ENCODE measurements around the gene ACTR10.
A peak's percentile ranks its signal among the peaks of the same experiment; 100 is the strongest.

ACTR10 gene

DNA sequence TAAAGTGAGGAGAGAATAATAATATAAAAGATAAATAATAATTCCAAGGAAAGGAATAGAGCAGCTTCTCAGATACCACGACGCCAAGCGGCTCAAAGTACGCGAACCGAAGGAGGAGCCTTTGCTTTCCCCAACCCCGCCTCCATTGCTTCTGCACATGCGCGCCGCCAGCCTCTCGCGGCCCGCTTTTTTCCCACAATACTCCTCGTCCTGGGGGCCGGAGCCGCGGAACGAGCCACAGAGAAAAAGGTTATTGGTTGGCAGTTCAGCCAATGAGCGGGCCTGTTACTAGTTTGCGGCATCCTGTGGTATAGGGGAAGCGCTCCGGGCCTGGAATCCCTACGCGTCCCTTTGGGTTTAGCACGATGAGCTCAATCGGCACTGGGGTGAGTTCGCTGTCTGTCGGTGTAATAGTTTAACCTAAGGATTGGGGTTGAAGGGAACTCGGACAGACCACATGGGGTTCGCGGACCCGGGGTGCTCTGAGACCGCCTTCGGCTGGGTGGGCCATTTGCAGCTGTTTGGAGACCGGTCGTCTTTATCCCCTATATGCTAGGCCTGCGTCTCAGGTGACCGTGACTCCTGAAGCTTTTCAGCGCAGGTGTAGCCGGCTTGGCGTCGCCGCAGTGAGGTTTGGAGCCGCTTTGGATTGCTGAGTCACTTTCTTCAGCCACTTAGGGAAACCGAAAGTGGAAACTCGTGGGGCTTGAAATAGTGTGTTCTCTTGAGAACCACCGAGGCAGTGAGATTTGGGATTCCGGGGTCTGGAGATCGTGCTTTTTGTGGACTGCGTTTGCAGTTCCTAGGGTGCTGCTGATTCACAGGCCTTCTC is 44.8 kb downstream of the ACTR10 start, which contains the start of gene PSMA3:
Gene PSMA3 (plus strand): TSS at position 288 of the 832 bp plus-strand sequence. CDS start 78 bp downstream, at position 366.
- peak within 1 kb of the TSS; percentile 89 for H3K4me3 ChIP-seq (ENCODE audit: insufficient read depth, low read length, poor library complexity, severe bottlenecking)
- no peaks in the 10 kb centered on the region for H3K27me3 ChIP-seq (ENCODE audit: low read length)
- no peak for TF ChIP-seq CTCF (IDR thresholded peaks at IDR 0.05; ENCODE audit: insufficient read depth, low read length, poor library complexity, severe bottlenecking)
- TF ChIP-seq EZH2phosphoT487 (conservative IDR thresholded peaks at IDR 0.05; ENCODE audit: low read length): no peak
- H4K20me1 ChIP-seq (ENCODE audit: low read depth, low read length): peaks cover 5% of the 10 kb centered on the region; the same call in 1 of the 2 replicates
- H3F3A ChIP-seq (ENCODE audit: insufficient read depth): peaks cover 18% of the 10 kb centered on the region
- peak within 1 kb of the TSS; percentile 80 for H2AFZ ChIP-seq (ENCODE audit: low read depth, low read length, severe bottlenecking)
- no peaks in the 10 kb centered on the region for H3K9me3 ChIP-seq (ENCODE audit: insufficient read depth, low read length)
- peaks cover 49% of the 10 kb centered on the region for H3K79me2 ChIP-seq (ENCODE audit: insufficient read depth, low read length)
- H3K4me2 ChIP-seq (ENCODE audit: low read depth, low read length, poor library complexity, severe bottlenecking): peak within 1 kb of the TSS; percentile 97
- peak within 1 kb of the TSS; percentile 87 for H3K9ac ChIP-seq (ENCODE audit: low read length)
- 0 out of 2 replicates have a peak, but pooled peaks cover 2% of the 10 kb centered on the region for H3K36me3 ChIP-seq (ENCODE audit: low read length)
- peak within 1 kb of the TSS; percentile 79 for H3K27ac ChIP-seq (ENCODE audit: low read depth, low read length)
- no peaks in the 10 kb centered on the region for H3K9me2 ChIP-seq (replicated peaks; ENCODE audit: insufficient read depth, low read length)

DNA sequence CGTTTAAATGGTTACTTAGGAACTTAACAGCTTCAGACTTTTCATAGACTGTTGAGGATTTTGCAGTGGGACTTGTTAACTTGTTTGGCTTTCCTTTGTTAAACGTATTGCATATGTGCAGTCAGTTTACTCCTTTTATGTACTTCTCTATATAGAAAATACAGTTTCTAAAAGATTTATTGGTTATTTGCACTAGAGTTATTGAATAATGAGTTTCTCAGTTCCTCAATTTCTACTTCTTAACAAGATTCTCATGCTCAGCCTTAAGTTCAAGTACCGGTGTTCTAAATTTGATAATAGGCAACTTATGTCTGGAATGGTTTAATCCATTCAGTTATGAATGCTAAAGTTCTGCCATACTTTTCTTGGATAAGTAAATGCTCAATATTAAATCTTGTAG is 45.6 kb downstream of the ACTR10 start:
- Histone ChIP-seq H3K36me3 (ENCODE audit: low read length) (0 out of 2 replicates have a peak, but pooled peaks cover 2% of the 10 kb centered on the region), H3K79me2 (ENCODE audit: insufficient read depth, low read length) (peaks cover 56% of the 10 kb centered on the region), H3K9ac (ENCODE audit: low read length) (peak overlapping the region; percentile 87), H4K20me1 (ENCODE audit: low read depth, low read length) (peaks cover 9% of the 10 kb centered on the region; the same call in 1 of the 2 replicates), H3K4me2 (ENCODE audit: low read depth, low read length, poor library complexity, severe bottlenecking) (peak overlapping the region; percentile 97), H3K9me3 (ENCODE audit: insufficient read depth, low read length) (no peaks in the 10 kb centered on the region), H3K27me3 (ENCODE audit: low read length) (no peaks in the 10 kb centered on the region), H3K27ac (ENCODE audit: low read depth, low read length) (peak overlapping the region; percentile 79), H3K4me3 (ENCODE audit: insufficient read depth, low read length, poor library complexity, severe bottlenecking) (peak overlapping the region; percentile 89), H2AFZ (ENCODE audit: low read depth, low read length, severe bottlenecking) (no peak overlapping the region), H3K9me2 (replicated peaks; ENCODE audit: insufficient read depth, low read length) (no peaks in the 10 kb centered on the region), H3F3A (ENCODE audit: insufficient read depth) (peaks cover 18% of the 10 kb centered on the region)
- TF ChIP-seq CTCF (IDR thresholded peaks at IDR 0.05; ENCODE audit: insufficient read depth, low read length, poor library complexity, severe bottlenecking) (no peak), EZH2phosphoT487 (conservative IDR thresholded peaks at IDR 0.05; ENCODE audit: low read length) (no peak)

DNA sequence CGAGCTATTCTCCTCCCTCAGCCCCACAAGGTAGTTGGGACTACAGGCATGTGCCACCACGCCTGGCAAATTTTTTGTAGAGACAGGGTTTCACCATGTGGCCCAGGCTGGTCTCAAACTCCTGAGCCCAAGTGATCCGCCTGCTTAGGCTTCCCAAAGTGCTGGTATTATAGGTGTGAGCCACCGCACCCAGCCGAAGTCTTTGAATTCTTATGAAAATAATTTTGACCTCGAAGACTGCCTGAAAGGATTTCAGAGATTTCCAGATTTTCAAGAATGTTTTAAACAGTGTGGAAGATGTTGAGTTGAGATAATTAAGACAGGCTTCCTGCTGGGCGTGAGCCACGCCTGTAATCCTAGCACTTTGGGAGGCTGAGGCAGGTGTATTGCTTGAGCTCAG is 49.7 kb downstream of the ACTR10 start:
- no peak overlapping the region for H3K27ac ChIP-seq (ENCODE audit: low read depth, low read length)
- no peak overlapping the region for H2AFZ ChIP-seq (ENCODE audit: low read depth, low read length, severe bottlenecking)
- H3K9ac ChIP-seq (ENCODE audit: low read length): no peak overlapping the region
- H3K36me3 ChIP-seq (ENCODE audit: low read length): peaks cover 27% of the 10 kb centered on the region
- H3F3A ChIP-seq (ENCODE audit: insufficient read depth): peaks cover 5% of the 10 kb centered on the region; the same call in 1 of the 2 replicates
- H3K9me3 ChIP-seq (ENCODE audit: insufficient read depth, low read length): no peaks in the 10 kb centered on the region
- no peaks in the 10 kb centered on the region for H3K9me2 ChIP-seq (replicated peaks; ENCODE audit: insufficient read depth, low read length)
- no peaks in the 10 kb centered on the region for H3K27me3 ChIP-seq (ENCODE audit: low read length)
- no peak overlapping the region for H3K4me3 ChIP-seq (ENCODE audit: insufficient read depth, low read length, poor library complexity, severe bottlenecking)
- H3K4me2 ChIP-seq (ENCODE audit: low read depth, low read length, poor library complexity, severe bottlenecking): no peak overlapping the region
- H3K79me2 ChIP-seq (ENCODE audit: insufficient read depth, low read length): peaks cover 83% of the 10 kb centered on the region
- TF ChIP-seq CTCF (IDR thresholded peaks at IDR 0.05; ENCODE audit: insufficient read depth, low read length, poor library complexity, severe bottlenecking) (no peak), EZH2phosphoT487 (conservative IDR thresholded peaks at IDR 0.05; ENCODE audit: low read length) (no peak)
- peaks cover 13% of the 10 kb centered on the region; the same call in 1 of the 2 replicates for H4K20me1 ChIP-seq (ENCODE audit: low read depth, low read length)
